Hepatic stellate cell (primary cell): ENCODE data around the gene RNF32.

Experiments
- DNase-seq: peaks from one replicate; pipeline ENCODE4 v3.0.0; 2011; ENCODE audit warnings: low spot score

The RNF32 gene

DNA sequence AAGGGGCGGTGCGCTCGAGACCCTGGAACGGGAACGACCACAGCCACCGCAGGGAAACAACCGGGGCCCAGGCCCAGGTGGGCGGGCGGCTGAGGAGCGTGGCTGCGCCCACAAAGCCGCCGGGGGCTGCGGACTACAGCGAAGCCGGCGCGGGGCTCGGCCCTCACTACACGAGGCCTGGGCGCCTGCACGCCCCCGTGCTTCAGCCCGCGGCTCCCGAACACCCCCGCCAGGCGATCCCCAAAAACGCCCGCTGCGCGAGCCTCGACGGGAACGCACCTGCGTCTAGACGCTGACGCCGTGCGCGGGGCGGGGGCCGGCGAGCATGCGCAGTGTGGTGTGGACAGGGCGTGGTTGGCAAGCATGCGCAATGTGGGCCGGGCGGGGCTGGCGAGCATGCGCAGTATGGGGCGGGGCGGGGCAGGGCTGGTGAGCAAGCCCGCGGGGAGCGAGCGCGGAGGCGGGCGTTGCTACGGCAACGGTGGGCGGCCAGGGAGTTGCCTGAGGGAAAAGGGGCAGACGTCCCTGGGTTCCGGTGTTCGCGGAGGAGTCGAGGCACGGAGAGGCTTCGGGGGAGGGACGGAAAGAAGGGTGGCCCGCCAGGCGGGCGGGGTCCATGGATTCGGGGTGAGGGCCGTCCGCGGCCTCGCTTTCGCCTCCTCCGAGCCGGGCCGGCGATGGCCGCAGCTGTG is at the start of gene RNF32:
RNF32 (plus strand) TSS at position 518 of the 692 bp plus-strand sequence. CDS start 3,104 bp downstream, outside the sequence.
- peak; percentile 99 for DNase-seq

DNA sequence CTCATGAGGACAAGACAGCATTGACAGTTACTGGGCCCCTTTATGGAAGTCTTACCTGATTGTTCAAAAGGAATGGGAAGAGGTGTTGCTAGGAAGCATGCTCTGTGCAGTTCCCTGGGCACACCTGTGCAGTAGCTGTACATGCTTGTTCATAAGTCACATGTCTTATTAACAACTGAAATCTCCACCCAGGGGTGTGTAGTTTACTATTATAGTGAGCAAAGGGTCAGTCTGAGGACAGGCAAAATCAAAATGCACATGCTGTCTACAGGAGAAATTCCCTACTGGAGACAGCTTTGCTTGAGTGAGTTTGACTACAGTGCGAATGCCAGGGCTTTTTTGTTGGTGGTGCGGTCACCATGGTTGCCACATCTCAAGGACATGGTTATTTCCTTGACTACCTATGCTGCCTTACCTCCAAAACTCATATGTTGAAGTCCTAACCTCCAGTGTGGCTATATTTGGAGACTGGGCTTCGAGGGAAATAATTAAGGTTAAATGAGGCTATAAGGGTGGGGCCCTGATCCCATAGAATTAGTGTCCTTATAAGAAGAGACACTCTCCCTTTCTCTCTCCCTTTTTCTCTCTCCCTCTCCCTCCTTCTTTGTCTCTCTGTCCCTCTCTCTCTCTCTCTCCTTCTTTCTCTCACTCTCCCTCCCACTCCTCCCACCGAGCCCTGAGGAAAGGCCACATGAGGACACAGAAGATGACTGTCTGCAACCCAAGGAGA is 48.3 kb upstream of the RNF32 start:
- no peak for DNase-seq

GRCh38 chr7:156594283-156595080 is 46.1 kb upstream of the RNF32 start:
- DNase-seq, result no peak

- no peak for DNase-seq
Measured at GRCh38 chr7:156600496-156600895, 40.1 kb upstream of the RNF32 start.

- DNase-seq, result no peak
Measured at GRCh38 chr7:156602283-156602682, 38.3 kb upstream of the RNF32 start.

GRCh38 chr7:156603011-156603410 is 37.6 kb upstream of the RNF32 start:
- DNase-seq, result no peak

DNA sequence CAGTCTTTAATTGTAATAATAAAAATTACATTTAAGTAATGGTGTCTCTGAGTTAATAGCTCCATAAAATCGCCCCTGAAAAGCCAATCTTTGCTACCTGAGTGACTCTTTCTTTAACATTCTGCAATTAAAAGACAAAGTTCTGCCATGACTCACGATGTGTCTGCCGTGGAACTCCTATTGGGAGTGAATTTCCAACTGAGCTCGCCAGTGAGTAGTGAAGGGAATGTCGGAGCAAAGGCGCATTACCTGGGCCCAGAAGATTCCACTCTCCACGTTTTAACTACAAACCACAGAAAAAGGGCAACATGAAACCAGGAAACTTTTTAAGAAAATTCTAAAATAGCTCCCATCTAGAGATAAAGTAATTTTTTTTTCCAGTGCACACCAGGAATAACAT is 36.9 kb upstream of the RNF32 start:
- DNase-seq, result no peak

DNA sequence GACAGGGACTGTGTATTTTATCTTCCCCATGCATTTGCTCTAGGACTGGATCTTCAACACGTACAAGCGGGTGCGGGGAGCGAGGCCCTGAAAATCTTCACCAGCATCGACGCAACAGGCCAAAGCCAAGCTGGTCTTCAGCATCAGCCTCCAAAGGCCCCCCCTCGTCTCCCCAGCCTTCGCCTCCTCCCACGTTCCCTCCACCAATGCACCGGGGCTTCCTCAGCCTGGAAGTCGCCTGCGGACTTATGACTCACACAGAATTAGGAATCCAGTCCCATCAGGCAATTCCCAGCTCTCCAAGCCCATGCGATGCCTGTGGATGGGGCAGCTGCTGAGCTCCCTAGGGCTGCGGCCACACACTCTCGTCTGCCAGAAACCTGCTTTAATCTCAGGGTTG is 36.3 kb upstream of the RNF32 start:
- DNase-seq, result no peak

DNA sequence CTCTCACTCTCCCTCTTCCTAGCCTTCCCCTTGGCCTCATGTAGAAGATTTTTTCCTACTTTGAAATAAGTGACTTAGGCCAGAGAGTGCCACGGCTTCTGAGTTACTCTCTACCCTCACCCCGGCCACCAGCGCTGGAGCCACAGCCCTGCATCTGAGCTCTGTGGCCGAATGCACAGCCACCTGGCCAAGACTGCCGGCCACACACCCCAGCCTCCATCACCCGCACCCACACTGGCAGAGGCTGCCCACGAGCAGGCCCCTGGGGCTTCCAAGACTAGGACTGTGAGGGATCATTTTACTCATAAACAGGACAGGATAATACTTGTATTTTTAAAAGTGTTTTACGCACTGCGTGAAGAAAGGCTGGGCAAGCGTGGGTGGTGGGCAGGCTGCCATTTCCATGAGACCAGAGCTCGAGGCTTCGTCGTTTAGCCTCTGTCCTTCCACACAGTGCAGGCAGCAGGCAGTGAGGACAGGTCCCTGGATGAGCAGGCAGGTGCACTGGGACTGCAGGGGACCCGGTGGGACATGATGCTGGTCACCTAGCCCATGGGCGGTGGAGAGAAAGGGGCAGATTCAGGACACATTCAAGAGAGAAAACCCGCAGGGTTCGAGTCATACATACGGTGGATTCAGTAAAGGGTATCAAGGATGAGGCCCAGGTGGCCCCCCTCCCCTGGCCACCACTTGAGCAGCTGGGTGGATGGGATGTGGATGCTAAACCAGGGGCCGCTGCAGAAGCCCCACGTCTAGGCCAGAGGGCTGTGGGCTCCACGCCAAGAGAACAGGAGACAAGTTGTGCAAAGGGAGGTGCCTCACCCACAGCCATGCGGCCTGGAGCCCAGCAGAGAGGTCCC is 35.5 kb upstream of the RNF32 start:
- DNase-seq, result no peak

GRCh38 chr7:156606135-156606534 is 34.4 kb upstream of the RNF32 start:
- no peak for DNase-seq

DNA sequence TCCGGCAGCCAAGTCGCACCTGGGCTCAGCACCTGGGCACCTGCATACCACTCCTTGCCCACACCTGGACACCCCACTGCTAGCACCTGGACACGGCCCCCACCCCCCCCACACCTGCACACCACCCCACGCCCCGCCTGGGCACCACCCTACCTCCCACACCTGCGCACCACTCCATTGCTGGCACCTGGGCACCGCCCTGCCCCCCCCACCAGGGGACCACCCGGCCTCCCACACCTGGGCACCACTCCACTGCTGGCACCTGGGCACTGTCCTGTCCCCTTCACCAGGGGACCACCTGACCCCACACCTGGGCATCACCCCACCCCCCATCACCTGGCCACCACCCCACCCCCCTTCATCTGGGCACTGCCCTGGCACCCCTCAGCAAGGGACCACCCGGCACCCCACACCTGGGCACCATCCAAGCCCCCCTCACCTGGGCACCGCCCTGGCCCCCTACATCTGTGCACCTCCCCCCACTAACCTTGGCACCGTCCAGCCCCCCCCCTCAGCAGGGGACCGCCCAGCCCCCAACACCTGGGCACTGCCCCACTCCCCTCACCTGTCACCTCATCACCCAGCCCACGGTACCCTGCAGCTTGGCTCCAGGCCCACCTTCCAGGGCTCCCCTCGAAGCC is 33.8 kb upstream of the RNF32 start:
- no peak for DNase-seq

DNA sequence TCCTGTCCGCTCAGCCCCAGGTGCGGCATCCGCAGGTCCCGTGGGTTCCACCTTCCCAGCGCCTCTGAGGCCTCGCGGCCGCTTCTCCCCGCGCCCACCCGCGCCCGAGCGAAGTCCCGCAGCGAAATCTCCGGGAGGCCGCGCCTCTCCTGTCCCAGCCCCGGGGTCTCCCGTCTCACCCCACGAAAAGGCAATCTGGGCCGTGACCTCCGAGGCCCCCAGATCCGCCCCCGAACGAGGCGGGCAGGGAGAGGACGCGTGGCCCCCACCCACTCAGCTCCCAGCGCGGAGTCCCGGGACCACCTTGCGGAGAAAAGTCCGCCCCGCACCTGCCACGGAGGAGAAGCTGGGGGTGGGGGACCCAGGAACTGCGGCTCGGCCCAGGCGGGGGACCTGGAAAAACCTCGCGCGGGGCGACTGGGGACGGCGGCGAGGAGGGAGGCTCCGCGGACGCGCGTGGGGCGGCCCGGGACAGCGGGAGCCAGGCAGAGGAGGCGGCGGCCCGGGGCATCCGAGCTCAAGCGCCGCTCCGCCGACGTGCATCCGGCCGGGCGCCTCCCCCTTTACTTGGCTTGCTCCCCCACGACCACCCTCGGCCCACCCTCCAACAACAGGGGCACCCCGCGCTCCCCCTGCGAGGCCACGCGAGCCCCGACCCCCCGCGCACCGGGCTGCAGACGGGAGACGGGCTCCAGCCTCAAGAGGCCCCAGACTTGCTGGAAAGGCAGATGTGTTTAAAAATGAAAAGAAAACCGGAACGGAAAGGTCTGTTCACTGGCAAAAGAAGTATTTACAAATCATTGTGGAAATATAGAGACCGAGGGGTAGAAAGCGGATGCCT is 33.0 kb upstream of the RNF32 start:
- DNase-seq, result peak; percentile 17

DNA sequence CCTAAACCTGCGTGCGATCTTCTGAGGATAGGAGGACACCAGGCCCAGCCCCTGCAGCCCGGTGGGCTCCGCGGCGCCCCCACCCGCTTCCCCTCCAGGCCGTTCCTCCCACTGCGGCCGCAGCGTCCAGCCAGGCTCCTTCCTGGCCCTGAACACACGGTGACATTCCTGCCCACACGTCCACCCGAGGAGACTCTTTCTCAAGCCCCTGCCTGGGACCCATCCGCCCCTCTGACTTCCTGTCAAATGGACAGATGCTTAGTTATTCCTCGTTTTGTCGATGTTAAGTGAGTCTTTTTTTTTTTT is 32.4 kb upstream of the RNF32 start:
- no peak for DNase-seq

- DNase-seq, result no peak
Measured at GRCh38 chr7:156609010-156609877, 31.3 kb upstream of the RNF32 start.

DNA sequence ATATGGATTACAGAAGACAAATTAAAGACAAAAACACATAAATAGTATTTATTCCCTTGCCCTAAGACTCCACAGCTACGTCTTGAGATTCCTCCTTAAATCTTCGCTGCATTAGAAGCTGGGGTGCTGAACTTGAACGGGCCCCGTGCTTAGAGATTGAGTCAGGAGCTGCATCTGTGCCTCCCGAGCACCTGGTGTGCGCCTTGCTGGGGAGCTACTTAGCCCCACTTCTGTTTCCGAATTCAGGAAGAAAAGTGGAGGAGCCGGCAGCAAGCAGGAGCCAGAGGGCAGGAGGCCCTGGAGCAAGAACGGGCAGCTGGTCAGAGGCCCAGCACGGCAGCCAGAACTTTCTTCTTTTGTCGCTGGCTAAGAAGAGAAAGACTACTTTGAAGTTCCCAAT is 30.4 kb upstream of the RNF32 start:
- DNase-seq, result no peak

- DNase-seq, result no peak
Measured at GRCh38 chr7:156610601-156611000, 30.0 kb upstream of the RNF32 start.

DNA sequence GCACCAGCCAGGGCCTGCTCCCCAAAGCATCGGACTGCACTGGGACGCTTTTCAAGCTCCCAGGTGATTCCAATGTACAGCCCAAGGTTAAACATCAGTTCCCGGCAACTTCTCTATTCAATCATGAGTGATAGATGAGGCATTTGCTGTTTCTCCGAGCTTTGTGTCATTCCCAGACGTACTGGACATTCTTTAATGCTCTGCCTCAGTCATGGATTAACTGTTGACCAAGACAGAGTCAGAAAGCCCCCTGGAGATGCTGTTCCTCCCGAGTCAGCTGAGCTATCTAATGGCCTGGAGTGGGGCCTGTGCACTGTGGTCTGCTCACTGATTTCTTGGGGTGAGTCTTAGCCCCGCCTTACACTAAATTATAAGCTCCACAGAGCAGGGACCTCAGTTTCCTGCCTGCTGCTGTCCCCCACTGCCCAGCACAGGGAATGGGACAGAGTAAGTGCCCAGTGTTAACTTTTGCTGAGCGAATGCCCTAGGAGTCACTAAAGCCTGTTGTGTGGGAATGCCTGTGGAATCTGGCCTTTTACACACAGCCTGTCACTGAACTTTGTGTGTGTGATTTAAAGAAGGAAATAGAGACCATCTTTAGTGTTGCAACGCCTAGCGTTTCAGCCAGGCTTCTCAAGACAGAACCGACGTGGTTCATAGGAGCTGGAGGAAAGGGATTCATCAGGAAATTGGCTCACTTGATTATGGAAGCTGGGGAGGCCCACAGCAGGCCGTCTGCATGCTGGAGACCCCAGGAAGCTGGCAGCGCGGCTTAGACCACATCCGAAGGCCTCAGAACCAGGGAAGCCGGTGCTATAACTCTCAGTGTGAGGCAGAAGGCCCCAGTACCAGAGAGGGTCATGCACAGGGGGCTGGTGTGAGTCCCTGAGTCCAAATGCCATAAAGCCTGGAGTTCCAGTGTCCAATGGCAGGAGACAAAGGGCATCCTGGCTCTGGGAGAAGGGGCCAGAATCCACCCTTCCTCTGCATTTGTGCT is 29.3 kb upstream of the RNF32 start:
- no peak for DNase-seq

- no peak for DNase-seq
Measured at GRCh38 chr7:156612930-156613329, 27.6 kb upstream of the RNF32 start.
